GM19452 (cell line): Measurements from ENCODE around the gene PCMT1.
"Not testable (repeated sequence)": the region's sequence is repeated elsewhere in the genome, so short reads cannot be mapped to it uniquely, and the experiment has no call there.

ENCODE experiments used
- ATAC-seq: cut with Tn5 transposase; IDR thresholded peaks from one replicate; pipeline ENCODE4 v1.9.1; 2021; ENCODE audit not compliant: unreplicated experiment

The PCMT1 gene

GRCh38 chr6:149852881-149853280, 103.3 kb downstream of the PCMT1 start:
- no peak for ATAC-seq

- not testable (repeated sequence) for ATAC-seq
Measured at GRCh38 chr6:149854017-149854416, 104.5 kb downstream of the PCMT1 start.

GRCh38 chr6:149854532-149854931, 105.0 kb downstream of the PCMT1 start:
- no peak for ATAC-seq

- no peak for ATAC-seq
Measured at GRCh38 chr6:149855040-149855654, 105.6 kb downstream of the PCMT1 start.

- ATAC-seq = no peak
Measured at GRCh38 chr6:149855741-149856140, 106.2 kb downstream of the PCMT1 start.

GRCh38 chr6:149856256-149856994, 106.9 kb downstream of the PCMT1 start:
- ATAC-seq = no peak

- ATAC-seq = no peak
Measured at GRCh38 chr6:149857541-149857940, 108.0 kb downstream of the PCMT1 start.

GRCh38 chr6:149859368-149859767, 109.8 kb downstream of the PCMT1 start:
- no peak for ATAC-seq

- no peak for ATAC-seq
Measured at GRCh38 chr6:149859938-149860337, 110.4 kb downstream of the PCMT1 start.

GRCh38 chr6:149860513-149860833, 110.9 kb downstream of the PCMT1 start:
- ATAC-seq = no peak
